Measurements from ENCODE around the gene RIPK1. TPM values are rescaled to one million over a fixed set of nuclear protein-coding genes. Genes with fewer than 3 reads are reported as not detected.

RIPK1 gene
- total RNA-seq, 1 experiment from 2014 or later, result 19.1 TPM

DNA sequence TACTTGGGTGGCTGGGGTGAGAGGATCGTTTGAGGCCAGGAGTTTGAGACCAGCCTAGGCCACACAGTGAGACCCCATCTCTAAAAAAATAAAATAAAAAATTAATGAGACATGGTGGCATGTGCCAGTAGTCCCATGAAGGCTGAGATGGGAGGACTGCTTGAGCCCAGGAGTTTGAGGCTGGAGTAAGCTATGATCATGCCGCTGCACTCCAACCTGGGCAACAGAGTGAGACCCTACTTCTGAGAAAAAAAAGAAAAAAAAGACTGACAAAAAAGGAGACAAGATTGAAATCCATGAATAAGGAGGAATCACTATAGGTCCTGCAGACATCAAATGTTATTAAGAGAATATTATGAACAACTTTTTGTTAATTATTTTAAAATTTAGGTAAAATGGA, 26.5 kb downstream of the RIPK1 start:
- intact Hi-C loops (cut with micrococcal nuclease), result no loop called here
- Histone ChIP-seq H3K79me2 (ENCODE audit: insufficient read depth, low read length) (no peaks in the 10 kb centered on the region), H3K4me2 (ENCODE audit: low read length) (no peak overlapping the region), H3K9me3 (ENCODE audit: control insufficient read depth in 1 of 2, insufficient read depth in 1 of 2, low read depth in 1 of 2, low read length in 2 of 2) (peaks cover 28 to 29% of the 10 kb centered on the region in 2 experiments; a peak in 3 of 4 replicates), H3K4me1 (ENCODE audit: control insufficient read depth in 1 of 2, insufficient read depth in 2 of 2, low read length in 2 of 2) (no peaks in the 10 kb centered on the region), H2AFZ (ENCODE audit: low read depth, low read length, poor library complexity, severe bottlenecking) (no peak overlapping the region), H3K27me3 (ENCODE audit: insufficient read depth, low read length) (no peaks in the 10 kb centered on the region), H3K9ac (ENCODE audit: low read length) (no peak overlapping the region), H4K20me1 (ENCODE audit: insufficient read depth) (no peaks in the 10 kb centered on the region), H3K4me3 (replicated peaks in 1 of 2; ENCODE audit: low read depth in 1 of 2, low read length in 2 of 2) (no peak overlapping the region), H3K9me2 (ENCODE audit: insufficient read depth) (no peaks in the 10 kb centered on the region), H3K36me3 (ENCODE audit: control insufficient read depth in 1 of 2, insufficient read depth in 2 of 2, low read length in 2 of 2) (peaks cover 13 to 44% of the 10 kb centered on the region in 2 experiments), H3K27ac (ENCODE audit: low read depth, low read length) (no peak overlapping the region)
- no peak for TF ChIP-seq JUND (IDR thresholded peaks at IDR 0.05)
- no peak for TF ChIP-seq FOSL1 (IDR thresholded peaks at IDR 0.05; ENCODE audit: low read depth)
- TF ChIP-seq CBX3 (IDR thresholded peaks at IDR 0.05; ENCODE audit: low read depth), result no peak
- TF ChIP-seq ELF1 (IDR thresholded peaks at IDR 0.05; ENCODE audit: borderline replicate concordance, low read depth), result no peak
- TF ChIP-seq, protein P1, sequence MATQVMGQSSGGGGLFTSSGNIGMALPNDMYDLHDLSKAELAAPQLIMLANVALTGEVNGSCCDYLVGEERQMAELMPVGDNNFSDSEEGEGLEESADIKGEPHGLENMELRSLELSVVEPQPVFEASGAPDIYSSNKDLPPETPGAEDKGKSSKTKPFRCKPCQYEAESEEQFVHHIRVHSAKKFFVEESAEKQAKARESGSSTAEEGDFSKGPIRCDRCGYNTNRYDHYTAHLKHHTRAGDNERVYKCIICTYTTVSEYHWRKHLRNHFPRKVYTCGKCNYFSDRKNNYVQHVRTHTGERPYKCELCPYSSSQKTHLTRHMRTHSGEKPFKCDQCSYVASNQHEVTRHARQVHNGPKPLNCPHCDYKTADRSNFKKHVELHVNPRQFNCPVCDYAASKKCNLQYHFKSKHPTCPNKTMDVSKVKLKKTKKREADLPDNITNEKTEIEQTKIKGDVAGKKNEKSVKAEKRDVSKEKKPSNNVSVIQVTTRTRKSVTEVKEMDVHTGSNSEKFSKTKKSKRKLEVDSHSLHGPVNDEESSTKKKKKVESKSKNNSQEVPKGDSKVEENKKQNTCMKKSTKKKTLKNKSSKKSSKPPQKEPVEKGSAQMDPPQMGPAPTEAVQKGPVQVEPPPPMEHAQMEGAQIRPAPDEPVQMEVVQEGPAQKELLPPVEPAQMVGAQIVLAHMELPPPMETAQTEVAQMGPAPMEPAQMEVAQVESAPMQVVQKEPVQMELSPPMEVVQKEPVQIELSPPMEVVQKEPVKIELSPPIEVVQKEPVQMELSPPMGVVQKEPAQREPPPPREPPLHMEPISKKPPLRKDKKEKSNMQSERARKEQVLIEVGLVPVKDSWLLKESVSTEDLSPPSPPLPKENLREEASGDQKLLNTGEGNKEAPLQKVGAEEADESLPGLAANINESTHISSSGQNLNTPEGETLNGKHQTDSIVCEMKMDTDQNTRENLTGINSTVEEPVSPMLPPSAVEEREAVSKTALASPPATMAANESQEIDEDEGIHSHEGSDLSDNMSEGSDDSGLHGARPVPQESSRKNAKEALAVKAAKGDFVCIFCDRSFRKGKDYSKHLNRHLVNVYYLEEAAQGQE (IDR thresholded peaks at IDR 0.05; ENCODE audit: low read depth), result no peak
- no peak for TF ChIP-seq POLR2AphosphoS5 (IDR thresholded peaks at IDR 0.05; ENCODE audit: low read depth, low read length)
- no peak for TF ChIP-seq SP1 (IDR thresholded peaks at IDR 0.05; ENCODE audit: low read depth)
- no TSS peak for BruUV-seq (replicated peaks)
- DNase-seq (ENCODE audit: low read depth, low spot score) (no peak), ATAC-seq (no peak)
- RAD21 ChIA-PET (ENCODE audit: low non-redundant PET in 1 of 2, low total read pairs in 2 of 2, uncharacterized antibody in 2 of 2, unreplicated experiment in 2 of 2), result no interaction called here
- CTCF ChIA-PET, result no interaction called here
- POLR2A ChIA-PET, result no interaction called here

- intact Hi-C loops (cut with micrococcal nuclease), result no loop called here
- no peaks in the 10 kb centered on the region for H3K9me2 ChIP-seq (ENCODE audit: insufficient read depth)
- ChIA-PET POLR2A (no interaction called here), RAD21 (ENCODE audit: low non-redundant PET in 1 of 2, low total read pairs in 2 of 2, uncharacterized antibody in 2 of 2, unreplicated experiment in 2 of 2) (no interaction called here), CTCF (no interaction called here)
- H3K4me3 ChIP-seq (replicated peaks in 1 of 2; ENCODE audit: low read depth in 1 of 2, low read length in 2 of 2), result no peak overlapping the region
- no peaks in the 10 kb centered on the region for H3K27me3 ChIP-seq (ENCODE audit: insufficient read depth, low read length)
- DNase-seq (ENCODE audit: low read depth, low spot score) (no peak), ATAC-seq (no peak)
- H3K4me2 ChIP-seq (ENCODE audit: low read length), result no peak overlapping the region
- H3K27ac ChIP-seq (ENCODE audit: low read depth, low read length), result no peak overlapping the region
- no TSS peak for BruUV-seq (replicated peaks)
- H3K79me2 ChIP-seq (ENCODE audit: insufficient read depth, low read length), result no peaks in the 10 kb centered on the region; the same call in 1 of the 2 replicates
- no peaks in the 10 kb centered on the region for H3K4me1 ChIP-seq (ENCODE audit: control insufficient read depth in 1 of 2, insufficient read depth in 2 of 2, low read length in 2 of 2)
- no peak overlapping the region for H2AFZ ChIP-seq (ENCODE audit: low read depth, low read length, poor library complexity, severe bottlenecking)
- H3K9ac ChIP-seq (ENCODE audit: low read length), result no peak overlapping the region
- H3K36me3 ChIP-seq (ENCODE audit: control insufficient read depth in 1 of 2, insufficient read depth in 2 of 2, low read length in 2 of 2), result peaks cover 20 to 36% of the 10 kb centered on the region in 2 experiments
- H3K9me3 ChIP-seq (ENCODE audit: control insufficient read depth in 1 of 2, insufficient read depth in 1 of 2, low read depth in 1 of 2, low read length in 2 of 2), result 0 out of 4 replicates have a peak, but pooled peaks cover 0 to 3% of the 10 kb centered on the region in 2 experiments
- H4K20me1 ChIP-seq (ENCODE audit: insufficient read depth), result no peaks in the 10 kb centered on the region
- TF ChIP-seq ZFX (IDR thresholded peaks at IDR 0.05) (no peak), ATF3 (IDR thresholded peaks at IDR 0.05) (no peak), JUND (IDR thresholded peaks at IDR 0.05) (no peak), EZH2 (IDR thresholded peaks at IDR 0.05) (no peak), SP1 (IDR thresholded peaks at IDR 0.05; ENCODE audit: low read depth) (no peak), ELF1 (IDR thresholded peaks at IDR 0.05; ENCODE audit: borderline replicate concordance, low read depth) (no peak), YY1 (IDR thresholded peaks at IDR 0.05; ENCODE audit: extremely low read depth, insufficient replicate concordance, low read depth, low read length) (no peak)
- TF ChIP-seq, protein P1 (IDR thresholded peaks at IDR 0.05; ENCODE audit: low read depth), result no peak
Measured at GRCh38 chr6:3102875-3103274, 34.6 kb downstream of the RIPK1 start.

All from HCT116 (cell line).